ENCODE results near the gene ZFP36. TPM values are rescaled to one million over a fixed set of nuclear protein-coding genes. Genes with fewer than 3 reads are reported as not detected.
"Not testable (repeated sequence)": the region's sequence is repeated elsewhere in the genome, so short reads cannot be mapped to it uniquely, and the experiment has no call there.

Gene ZFP36
- total RNA-seq, 1 donor from 2014 or later: 7.5 TPM

DNA sequence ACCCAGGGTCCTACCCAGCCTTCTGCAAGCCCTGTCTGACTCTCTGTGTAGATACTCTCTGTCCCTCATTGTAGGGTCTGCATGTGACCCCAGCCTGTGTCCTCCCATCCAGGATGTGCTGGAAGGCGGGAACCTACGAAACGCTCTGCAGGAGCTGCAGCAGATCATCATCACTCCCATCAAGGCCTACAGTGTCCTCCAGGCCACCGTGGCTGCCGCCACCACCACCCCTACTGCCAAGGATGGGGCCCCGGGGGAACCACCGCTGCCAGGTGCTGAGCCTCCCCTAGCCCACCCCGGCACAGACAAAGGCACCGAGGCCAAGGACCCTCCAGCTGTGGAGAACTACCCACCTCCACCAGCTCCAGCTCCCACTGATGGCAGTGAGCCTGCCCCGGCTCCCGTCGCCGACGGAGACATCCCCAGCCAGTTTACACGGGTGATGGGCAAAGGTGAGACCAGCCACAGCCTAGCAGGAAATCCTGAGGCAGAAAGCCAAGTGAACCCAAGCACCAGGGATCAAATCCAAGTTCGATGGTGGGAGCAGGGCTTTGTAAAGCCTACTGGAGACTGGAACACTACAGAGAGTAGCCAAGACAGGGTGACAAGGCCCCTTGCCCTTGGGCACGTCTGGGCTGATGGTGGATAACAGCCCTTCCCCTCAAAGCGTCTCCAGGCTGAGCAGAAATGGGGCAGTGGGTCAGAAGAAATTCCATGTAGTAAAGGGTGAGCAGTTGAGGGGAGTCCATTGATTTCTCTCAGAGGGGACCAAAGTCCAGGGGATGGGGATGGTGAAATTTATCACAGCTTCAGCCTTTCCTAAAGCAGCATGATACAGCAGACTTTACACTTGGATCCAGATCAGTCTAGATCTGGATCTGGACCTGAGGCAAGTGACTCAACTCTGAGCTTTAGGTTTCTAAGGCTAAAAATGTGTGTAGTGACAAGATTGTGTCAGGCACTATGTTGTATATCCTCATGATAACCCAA lies 29.0 kb upstream of the ZFP36 start:
- H3K36me3 ChIP-seq (ENCODE audit: control insufficient read depth, insufficient read depth, low read length): peaks cover 3% of the 10 kb centered on the region

GRCh38 chr19:39379366-39379765 lies 27.3 kb upstream of the ZFP36 start:
- H3K36me3 ChIP-seq (ENCODE audit: control insufficient read depth, insufficient read depth, low read length); DNase-seq (ENCODE audit: low read depth); H3K4me3 ChIP-seq (ENCODE audit: low read depth, low read length); H3K27me3 ChIP-seq (ENCODE audit: control insufficient read depth, insufficient read depth, low read length): not testable (repeated sequence)

More for the DNA sequence above, 29.0 kb upstream of the ZFP36 start:
- Histone ChIP-seq H3K4me3 (ENCODE audit: low read depth, low read length) (no peak overlapping the region), H3K27me3 (ENCODE audit: control insufficient read depth, insufficient read depth, low read length) (no peaks in the 10 kb centered on the region)
- no peak for DNase-seq (ENCODE audit: low read depth)
- TF ChIP-seq, protein P1, sequence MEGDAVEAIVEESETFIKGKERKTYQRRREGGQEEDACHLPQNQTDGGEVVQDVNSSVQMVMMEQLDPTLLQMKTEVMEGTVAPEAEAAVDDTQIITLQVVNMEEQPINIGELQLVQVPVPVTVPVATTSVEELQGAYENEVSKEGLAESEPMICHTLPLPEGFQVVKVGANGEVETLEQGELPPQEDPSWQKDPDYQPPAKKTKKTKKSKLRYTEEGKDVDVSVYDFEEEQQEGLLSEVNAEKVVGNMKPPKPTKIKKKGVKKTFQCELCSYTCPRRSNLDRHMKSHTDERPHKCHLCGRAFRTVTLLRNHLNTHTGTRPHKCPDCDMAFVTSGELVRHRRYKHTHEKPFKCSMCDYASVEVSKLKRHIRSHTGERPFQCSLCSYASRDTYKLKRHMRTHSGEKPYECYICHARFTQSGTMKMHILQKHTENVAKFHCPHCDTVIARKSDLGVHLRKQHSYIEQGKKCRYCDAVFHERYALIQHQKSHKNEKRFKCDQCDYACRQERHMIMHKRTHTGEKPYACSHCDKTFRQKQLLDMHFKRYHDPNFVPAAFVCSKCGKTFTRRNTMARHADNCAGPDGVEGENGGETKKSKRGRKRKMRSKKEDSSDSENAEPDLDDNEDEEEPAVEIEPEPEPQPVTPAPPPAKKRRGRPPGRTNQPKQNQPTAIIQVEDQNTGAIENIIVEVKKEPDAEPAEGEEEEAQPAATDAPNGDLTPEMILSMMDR (IDR thresholded peaks at IDR 0.05; ENCODE audit: insufficient read depth, low read length, poor library complexity, severe bottlenecking): no peak

DNA sequence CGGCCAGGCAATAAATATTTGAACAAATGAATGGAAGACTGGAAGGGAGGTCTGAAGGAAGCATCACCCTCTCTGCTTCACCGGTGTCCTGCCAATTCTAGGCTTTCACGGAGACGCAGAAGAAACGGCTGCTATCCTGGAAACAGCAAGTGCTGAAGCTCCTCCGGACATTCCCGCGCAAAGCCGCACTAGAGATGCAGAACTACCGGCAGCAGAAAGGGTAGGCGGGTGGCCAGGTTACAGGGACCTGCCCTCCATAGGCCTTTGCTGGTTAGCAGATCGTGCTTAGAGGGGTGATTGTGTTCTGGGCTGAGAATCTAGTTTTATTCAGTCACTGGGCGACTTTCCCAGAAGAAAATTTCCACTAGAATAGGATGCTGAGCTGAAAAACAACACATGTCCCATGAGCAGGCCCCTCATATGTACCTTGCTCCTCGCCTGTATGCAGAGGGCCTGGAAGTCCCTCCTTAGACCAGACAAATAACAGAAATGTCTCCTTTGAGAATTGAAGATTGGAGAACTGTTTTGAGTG lies 26.7 kb upstream of the ZFP36 start:
- DNase-seq (ENCODE audit: low read depth): no peak
- TF ChIP-seq, protein P1 (IDR thresholded peaks at IDR 0.05; ENCODE audit: insufficient read depth, low read length, poor library complexity, severe bottlenecking): no peak
- no peaks in the 10 kb centered on the region for H3K27me3 ChIP-seq (ENCODE audit: control insufficient read depth, insufficient read depth, low read length)
- H3K4me3 ChIP-seq (ENCODE audit: low read depth, low read length): no peak overlapping the region
- H3K36me3 ChIP-seq (ENCODE audit: control insufficient read depth, insufficient read depth, low read length): peaks cover 1% of the 10 kb centered on the region

- Histone ChIP-seq H3K36me3 (ENCODE audit: control insufficient read depth, insufficient read depth, low read length) (peaks cover 1% of the 10 kb centered on the region), H3K4me3 (ENCODE audit: low read depth, low read length) (no peak overlapping the region), H3K27me3 (ENCODE audit: control insufficient read depth, insufficient read depth, low read length) (no peaks in the 10 kb centered on the region)
- TF ChIP-seq, protein P1 (IDR thresholded peaks at IDR 0.05; ENCODE audit: insufficient read depth, low read length, poor library complexity, severe bottlenecking): no peak
- no peak for DNase-seq (ENCODE audit: low read depth)
Observed at GRCh38 chr19:39380521-39381502, 25.8 kb upstream of the ZFP36 start.

DNA sequence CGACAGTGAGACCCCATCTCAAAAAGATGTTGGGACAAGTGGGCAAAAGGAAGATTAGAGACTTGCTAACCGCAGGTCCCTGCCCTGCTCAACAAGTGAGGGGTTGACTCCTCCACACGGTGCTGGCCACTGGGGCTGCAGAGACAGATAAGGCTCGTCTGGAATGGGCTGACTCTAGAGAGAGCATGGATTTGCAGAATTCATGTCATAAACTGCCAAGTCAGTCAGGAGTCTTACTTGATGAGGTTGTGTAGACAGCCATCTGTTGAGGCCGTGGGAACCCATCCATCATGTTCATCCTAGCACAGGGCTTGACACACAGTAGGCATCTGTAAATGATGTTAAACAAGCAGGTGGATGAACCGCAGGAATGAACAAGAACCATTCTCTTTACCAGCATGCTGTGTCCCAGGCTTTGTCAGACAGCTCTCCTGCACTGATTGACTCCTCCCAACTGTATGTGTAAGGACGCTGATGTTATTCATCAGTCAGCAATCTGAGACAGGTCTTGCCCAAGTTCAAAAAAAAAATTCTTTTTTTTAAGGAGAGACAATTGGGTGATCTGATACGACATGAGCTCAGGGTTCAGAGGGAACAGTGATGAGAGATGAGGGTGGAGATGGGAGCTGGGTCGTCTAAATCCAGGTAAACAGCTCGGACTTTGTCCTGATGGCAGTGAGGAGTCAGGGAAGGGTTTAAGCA lies 24.6 kb upstream of the ZFP36 start:
- TF ChIP-seq, protein P1 (IDR thresholded peaks at IDR 0.05; ENCODE audit: insufficient read depth, low read length, poor library complexity, severe bottlenecking): no peak
- no peak for DNase-seq (ENCODE audit: low read depth)
- H3K36me3 ChIP-seq (ENCODE audit: control insufficient read depth, insufficient read depth, low read length): peaks cover 3% of the 10 kb centered on the region
- no peak overlapping the region for H3K4me3 ChIP-seq (ENCODE audit: low read depth, low read length)
- no peaks in the 10 kb centered on the region for H3K27me3 ChIP-seq (ENCODE audit: control insufficient read depth, insufficient read depth, low read length)
